ENCODE results near the gene RAB37.

RAB37 gene

DNA sequence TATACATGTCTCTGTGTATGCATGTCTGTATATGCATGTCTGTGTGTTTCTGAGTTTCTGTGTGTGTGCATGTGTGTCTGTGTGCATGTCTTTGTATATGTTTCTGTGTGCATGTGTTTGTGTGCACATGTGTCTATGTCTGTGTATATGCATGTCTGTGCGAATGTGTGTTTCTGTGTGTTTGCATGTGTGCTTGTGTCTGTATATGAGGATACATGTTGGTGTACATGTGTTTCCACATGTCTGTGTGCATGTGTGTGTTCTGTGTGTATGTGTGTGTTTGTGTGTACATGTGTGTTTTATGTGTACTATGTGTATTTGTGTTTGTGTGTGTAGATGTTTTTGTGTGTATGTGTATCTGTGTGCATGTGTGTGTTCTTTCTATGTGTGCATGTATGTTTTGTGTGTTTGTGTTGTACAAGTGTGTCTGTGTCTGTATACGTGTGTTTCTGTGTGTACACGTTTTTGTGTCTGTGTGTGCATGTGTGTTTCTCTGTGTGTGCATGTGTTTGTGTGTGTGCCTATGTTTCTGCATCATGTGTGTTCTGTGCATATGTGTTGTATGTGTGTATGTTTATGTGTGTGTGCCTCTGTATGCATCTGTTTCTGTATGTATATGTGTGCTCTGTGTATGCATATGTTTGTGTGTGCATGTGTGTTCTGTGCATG is 8.9 kb upstream of the RAB37 start:
- no peak for DNase-seq (ENCODE audit: low read depth in 2 of 2)

DNA sequence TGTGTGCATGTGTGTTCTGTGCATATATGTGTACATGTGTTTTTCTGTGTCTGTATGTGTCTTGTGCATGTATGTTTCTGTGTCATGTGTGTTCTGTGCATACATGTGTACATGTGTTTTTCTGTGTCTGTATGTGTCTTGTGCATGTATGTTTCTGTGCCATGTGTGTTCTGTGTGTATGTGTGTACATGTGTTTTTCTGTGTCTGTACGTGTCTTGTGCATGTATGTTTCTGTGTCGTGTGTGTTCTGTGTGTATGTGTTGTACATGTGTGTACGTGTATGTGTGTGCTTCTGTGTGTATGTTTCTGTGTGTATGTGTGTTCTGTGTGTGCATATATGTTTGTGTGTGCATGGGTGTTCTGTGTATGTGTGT is 8.4 kb upstream of the RAB37 start:
- DNase-seq (ENCODE audit: low read depth in 2 of 2), result no peak

DNA sequence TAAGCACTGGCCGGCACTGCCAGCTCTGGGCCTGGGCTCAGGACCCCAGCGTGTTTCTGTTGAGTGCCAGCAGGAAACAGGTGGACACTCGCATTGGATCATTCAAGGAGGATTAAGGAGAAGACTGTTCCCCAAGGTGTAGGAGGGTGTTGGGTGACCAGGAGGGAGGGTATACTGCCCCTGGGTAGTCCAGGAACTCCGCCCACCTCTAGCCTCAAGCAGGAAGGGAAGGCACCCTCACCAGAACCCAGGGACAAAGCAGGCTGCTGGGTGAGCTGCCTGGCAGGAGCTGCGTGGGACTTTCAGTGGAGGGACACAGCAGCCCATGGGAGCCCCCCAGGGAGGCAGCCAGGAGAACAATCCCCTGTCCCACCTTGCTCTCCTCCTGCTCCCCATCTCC is 7.7 kb upstream of the RAB37 start:
- no peak for DNase-seq (ENCODE audit: low read depth in 2 of 2)

DNA sequence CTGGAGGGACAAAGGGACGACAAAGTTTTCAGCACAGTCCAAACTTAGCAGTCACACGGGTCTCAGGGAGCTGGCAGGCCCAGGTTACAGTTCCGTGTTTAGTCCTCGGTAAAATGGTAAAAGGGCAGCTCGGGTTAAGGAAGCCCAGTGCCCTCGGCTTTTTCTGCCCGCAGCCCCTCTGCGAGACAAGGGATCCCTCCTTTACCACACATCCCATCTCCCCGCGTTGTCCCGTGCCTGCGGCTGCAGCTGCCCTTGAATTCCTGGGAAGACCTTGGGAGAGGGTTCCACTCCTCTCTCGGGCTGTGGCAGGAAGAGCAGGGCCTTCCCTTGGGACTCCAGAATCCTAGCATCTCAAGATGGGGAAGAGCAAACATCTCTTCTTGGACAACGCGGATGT is 7.2 kb upstream of the RAB37 start:
- no peak for DNase-seq (ENCODE audit: low read depth in 2 of 2)

DNA sequence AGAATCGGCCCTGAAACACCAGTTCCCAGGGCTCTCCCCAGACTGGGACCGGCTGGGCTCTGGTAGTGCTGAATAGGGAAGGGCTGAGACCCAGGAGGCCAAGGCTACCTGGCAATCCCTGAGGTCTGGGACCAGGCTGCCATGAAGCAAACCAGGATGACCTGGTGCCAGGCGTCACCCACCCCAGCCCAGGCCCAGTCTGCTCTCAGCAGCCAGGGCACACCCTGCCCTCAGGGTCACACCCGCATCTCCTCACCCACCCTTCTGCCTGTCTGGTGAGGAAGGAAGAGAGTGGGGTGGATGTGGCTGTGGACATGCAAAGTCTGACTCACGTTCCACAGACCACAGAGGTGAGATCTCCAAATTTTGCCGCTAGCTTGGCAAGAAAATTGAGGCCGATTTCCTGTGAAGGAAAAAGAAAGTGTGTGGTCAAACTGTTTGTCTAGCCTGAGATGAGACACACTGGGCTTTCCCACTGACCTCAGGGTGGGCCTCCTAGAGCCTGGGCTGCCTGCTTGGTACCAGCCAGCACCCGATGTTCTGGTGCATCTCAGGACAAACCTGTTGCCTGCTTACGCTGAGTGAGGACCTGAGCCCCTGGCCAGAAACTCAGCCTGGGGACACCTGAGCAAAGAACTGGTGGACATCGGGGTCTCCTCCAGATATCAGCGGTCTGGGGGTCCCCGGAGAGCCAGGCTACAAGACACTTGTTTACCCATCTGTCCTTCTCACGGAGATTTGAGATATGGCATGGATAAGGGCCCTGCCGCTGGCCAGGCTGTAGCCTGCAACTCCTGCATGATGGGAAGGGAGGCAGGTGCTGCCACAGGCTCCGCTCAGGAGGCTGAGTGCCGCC is 6.3 kb upstream of the RAB37 start:
- DNase-seq (ENCODE audit: low read depth in 2 of 2), result peak in 1 of 2 donors; percentile 34

GRCh38 chr17:74731347-74731605 is 5.8 kb upstream of the RAB37 start:
- DNase-seq (ENCODE audit: low read depth in 2 of 2), result no peak

DNA sequence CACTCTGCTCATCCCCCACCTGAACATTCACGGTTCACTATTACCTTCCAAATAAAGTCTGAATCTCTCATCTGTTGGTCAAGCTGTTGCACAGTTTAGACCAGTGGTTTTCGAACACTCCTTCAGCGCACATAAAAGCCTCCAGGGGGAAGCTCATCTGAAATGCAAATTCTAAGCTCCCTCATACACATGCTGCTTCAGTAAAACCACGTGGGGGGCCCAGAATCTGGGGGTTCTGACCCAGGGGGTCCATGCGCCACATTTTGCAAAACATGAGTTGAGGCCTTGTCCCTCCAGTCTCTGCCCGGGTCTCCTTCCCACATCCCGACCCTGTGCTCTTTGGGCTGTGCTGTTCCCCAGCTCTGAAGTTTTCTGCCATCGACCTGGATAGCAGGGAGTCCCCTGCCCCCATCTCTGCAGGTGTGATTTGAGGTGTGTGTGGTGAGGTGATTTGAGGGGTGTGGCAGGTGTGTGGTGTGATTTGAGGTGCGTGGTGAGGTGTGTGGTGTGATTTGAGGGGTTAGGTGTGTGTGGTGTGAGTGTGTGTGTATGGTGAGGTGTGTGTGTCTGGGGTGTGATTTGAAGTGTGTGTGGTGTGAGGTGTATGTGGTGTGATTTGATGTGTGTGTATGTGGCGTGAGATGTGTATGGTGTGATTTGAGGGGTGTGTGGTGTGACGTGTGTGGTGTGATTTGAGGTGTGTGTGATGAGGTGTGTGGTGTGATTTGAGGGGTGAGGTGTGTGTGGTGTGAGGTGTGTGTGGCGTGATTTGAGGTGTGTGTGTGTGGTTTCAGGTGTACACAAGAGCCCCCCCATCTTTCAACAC is 4.8 kb upstream of the RAB37 start:
- no peak for DNase-seq (ENCODE audit: low read depth in 2 of 2)

DNA sequence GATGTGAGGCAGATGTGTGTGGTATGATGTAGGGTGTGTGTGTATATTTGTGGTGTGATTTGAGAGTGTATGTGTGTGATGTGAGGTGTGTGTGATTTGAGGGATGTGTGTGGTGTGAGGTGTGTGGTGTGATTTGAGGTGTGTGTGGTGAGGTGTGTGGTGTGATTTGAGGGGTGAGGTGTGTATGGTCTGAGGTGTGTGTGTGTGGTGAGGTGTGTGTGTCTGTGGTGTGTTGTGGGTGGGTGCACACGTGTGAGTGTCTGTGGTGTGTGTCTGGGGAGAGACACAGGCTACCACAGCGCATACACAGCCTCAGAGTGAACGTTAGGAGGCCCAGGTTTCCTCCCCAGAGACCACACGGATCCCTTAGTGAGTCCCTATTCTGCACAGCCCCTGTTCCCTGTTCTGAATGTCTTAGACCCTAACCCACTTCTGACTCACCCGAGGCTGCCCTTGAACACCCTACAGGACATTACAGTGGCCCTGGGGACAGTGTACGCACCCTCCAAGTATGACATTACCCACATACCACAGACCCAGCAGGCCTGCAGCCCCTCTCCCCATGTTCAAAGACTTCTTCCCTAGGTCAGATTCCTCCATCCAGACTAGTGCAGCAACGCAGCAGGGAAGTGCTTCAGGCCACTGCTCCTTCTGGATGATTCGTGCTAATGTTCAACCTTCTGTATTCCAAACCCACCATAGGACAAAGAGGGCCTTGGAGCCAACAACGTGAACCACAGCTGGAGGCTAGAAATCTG is 3.5 kb upstream of the RAB37 start:
- DNase-seq (ENCODE audit: low read depth in 2 of 2), result no peak

DNA sequence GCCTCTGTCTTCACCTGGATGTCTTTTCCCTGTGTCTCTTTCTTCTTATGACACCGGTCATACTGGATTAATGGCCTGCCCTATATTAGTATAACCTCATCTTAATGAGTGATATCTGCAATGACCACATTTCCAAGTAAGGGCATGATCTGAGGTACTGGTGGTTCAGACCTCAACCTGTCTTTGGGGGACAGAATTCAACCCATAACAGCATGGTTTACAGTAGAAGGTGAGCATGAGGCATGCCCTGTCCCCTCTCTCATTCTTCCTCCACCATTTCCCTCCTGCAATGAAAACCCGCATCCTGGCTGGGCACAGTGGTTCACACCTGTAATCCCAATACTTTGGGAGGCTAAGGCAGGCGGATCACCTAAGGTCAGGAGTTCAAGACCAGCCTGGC is 2.8 kb upstream of the RAB37 start:
- no peak for DNase-seq (ENCODE audit: low read depth in 2 of 2)

GRCh38 chr17:74737299-74738050 is 419 bp downstream of the RAB37 start:
- DNase-seq (ENCODE audit: low read depth in 2 of 2), result no peak

GRCh38 chr17:74738051-74738996 is 1.3 kb downstream of the RAB37 start:
- peak in 1 of 2 donors; percentile 58 for DNase-seq (ENCODE audit: low read depth in 2 of 2)

GRCh38 chr17:74739227-74739831 is 2.3 kb downstream of the RAB37 start:
- DNase-seq (ENCODE audit: low read depth in 2 of 2), result no peak

- no peak for DNase-seq (ENCODE audit: low read depth in 2 of 2)
Measured at GRCh38 chr17:74740173-74740572, 3.1 kb downstream of the RAB37 start.

DNA sequence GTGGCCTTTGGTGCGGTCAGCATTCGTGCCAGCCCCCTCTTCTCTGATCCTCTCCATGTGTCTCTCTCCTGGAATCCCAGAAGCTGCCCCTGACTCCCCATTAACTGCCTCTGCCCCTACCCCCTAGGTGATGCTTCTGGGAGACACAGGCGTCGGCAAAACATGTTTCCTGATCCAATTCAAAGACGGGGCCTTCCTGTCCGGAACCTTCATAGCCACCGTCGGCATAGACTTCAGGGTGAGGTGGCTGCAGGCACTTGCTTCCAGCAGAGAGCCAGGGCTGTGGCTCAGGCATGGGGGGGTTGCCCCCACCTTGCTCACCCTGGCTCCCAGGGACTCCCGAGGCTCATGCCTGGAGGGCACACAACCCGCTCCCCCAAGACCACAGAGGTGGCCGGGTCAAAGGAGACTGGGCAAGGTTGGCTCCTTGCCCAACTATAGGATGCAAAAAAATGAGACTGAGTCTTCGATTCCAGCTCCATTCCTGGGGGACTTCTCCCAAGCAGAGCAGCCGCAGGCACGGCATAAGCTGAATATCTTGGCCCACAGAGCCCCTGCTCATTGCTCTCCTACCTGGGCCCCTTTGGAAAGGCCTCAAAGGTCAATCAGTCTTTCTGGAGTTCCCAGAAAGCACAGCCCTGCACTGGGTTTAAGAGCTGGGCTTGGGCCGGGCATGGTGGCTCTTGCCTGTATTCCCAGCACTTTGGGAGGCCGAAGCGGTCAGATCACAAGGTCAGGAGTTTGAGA is 3.8 kb downstream of the RAB37 start:
- DNase-seq (ENCODE audit: low read depth in 2 of 2), result no peak

DNA sequence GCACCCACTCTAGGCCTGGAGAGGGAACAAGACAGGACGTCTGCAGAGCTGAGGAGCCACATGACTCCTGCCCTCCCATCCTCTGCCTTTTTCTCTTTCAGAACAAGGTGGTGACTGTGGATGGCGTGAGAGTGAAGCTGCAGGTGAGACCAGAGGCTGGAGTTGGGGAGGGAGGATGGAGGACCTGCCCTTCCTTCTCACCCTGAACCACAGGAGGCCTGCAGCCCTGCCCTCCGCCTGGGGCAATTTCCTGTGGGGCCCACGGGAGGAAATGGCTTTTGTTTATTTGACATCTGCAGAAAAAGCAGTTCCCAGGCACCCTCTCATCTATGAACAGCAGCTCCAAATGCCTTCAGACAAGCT is 5.1 kb downstream of the RAB37 start:
- no peak for DNase-seq (ENCODE audit: low read depth in 2 of 2)

DNA sequence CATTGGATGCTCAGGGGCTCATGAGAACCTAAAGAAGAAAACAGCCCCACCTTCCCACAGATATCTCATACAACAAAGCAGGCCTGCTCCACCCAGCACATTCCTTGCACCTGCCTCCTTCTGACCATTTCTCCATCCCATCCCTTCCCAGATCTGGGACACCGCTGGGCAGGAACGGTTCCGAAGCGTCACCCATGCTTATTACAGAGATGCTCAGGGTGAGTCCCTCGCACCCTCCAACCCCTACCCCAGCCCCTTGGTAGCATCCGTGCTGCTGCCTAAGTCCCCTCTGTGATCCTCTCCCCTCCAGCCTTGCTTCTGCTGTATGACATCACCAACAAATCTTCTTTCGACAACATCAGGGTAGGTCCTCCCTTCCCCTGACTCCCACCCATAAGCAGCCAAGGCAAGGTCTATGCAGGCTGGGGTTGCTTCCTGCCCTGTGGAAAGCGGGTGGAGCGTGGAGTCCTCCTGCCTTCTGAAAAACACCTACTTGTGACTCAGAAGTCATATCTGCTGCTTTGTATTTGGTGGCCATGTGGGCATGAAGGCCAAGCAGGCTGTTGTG is 6.0 kb downstream of the RAB37 start:
- no peak for DNase-seq (ENCODE audit: low read depth in 2 of 2)

- no peak for DNase-seq (ENCODE audit: low read depth in 2 of 2)
Measured at GRCh38 chr17:74743755-74744154, 6.7 kb downstream of the RAB37 start.

DNA sequence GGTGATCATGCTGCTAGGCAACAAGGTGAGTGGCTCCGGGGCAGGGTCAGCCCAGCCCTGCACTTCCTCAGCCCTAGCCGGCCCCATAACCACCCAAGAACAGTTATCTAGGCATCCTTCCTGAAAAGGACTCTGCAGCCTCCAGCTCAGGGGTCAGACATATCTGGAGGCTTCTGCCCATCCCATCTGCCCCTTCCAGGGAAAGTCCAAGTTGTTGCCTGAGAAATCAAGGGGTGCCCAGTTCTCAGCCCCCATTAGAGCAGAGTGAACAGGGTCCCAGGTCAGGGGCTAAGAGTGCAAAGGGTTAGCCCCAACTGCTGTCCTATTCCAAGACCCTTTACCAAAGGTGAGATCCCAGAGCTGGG is 7.3 kb downstream of the RAB37 start:
- DNase-seq (ENCODE audit: low read depth in 2 of 2), result no peak
